Daoy (cell line): ENCODE data around the gene PLA2G4D. TPM values are rescaled to one million over a fixed set of nuclear protein-coding genes. Genes with fewer than 3 reads are reported as not detected.
A peak's percentile ranks its signal among the peaks of the same experiment; 100 is the strongest.

ENCODE experiments used
- DNase-seq: peaks from one replicate; pipeline ENCODE4 v3.0.0-alpha.2; 2015; ENCODE audit warnings: low read depth
- total RNA-seq: library from RNA; depleted of rRNA; stranded (reverse); fragments of >200 nt; shearing (Covaris generic); gene quantifications from 2 replicates; pipeline ENCODE4 v1.2.3, GENCODE V29; 2014

PLA2G4D gene
- total RNA-seq, 1 experiment from 2014 or later: not detected

- no peak for DNase-seq
Measured at GRCh38 chr15:42072141-42072685, 22.1 kb downstream of the PLA2G4D start.

- DNase-seq: no peak
Measured at GRCh38 chr15:42071717-42072116, 22.6 kb downstream of the PLA2G4D start.

- DNase-seq: no peak
Measured at GRCh38 chr15:42070976-42071350, 23.4 kb downstream of the PLA2G4D start.

GRCh38 chr15:42070279-42070975 is 23.9 kb downstream of the PLA2G4D start:
- no peak for DNase-seq

- DNase-seq: no peak
Measured at GRCh38 chr15:42069496-42070278, 24.7 kb downstream of the PLA2G4D start.

- DNase-seq: no peak
Measured at GRCh38 chr15:42069025-42069424, 25.3 kb downstream of the PLA2G4D start.

- DNase-seq: no peak
Measured at GRCh38 chr15:42068601-42069000, 25.8 kb downstream of the PLA2G4D start.

GRCh38 chr15:42066764-42067415 is 27.5 kb downstream of the PLA2G4D start:
- no peak for DNase-seq

- DNase-seq: no peak
Measured at GRCh38 chr15:42065468-42065867, 28.9 kb downstream of the PLA2G4D start.

- DNase-seq: peak; percentile 26
Measured at GRCh38 chr15:42065033-42065432, 29.3 kb downstream of the PLA2G4D start.

- DNase-seq: no peak
Measured at GRCh38 chr15:42064271-42064670, 30.1 kb downstream of the PLA2G4D start.

- DNase-seq: no peak
Measured at GRCh38 chr15:42063122-42063848, 31.1 kb downstream of the PLA2G4D start.

- no peak for DNase-seq
Measured at GRCh38 chr15:42062284-42062806, 32.0 kb downstream of the PLA2G4D start.

- DNase-seq: no peak
Measured at GRCh38 chr15:42060797-42061196, 33.6 kb downstream of the PLA2G4D start.

GRCh38 chr15:42060477-42060763 is 33.9 kb downstream of the PLA2G4D start:
- no peak for DNase-seq

GRCh38 chr15:42059661-42060476 is 34.5 kb downstream of the PLA2G4D start:
- peak; percentile 48 for DNase-seq

GRCh38 chr15:42058791-42059190 is 35.6 kb downstream of the PLA2G4D start:
- DNase-seq: no peak

- no peak for DNase-seq
Measured at GRCh38 chr15:42057799-42058646, 36.3 kb downstream of the PLA2G4D start.

- peak; percentile 89 for DNase-seq
Measured at GRCh38 chr15:42056934-42057798, 37.2 kb downstream of the PLA2G4D start.
